Stimulated activated CD4-positive, alpha-beta T cell treated with anti-CD3 and anti-CD28 coated beads, Interleukin-15, amount 100 ng/mL, for 24 hours (primary cell): ENCODE measurements around the gene PRKCB.
"Not testable (repeated sequence)": the region's sequence is repeated elsewhere in the genome, so short reads cannot be mapped to it uniquely, and the experiment has no call there.

ENCODE experiments used
- DNase-seq: peaks from one replicate; pipeline ENCODE4 v3.0.0-alpha.2; 2020

Gene PRKCB

GRCh38 chr16:24010440-24011089 lies 174.8 kb downstream of the PRKCB start:
- peak; percentile 87 for DNase-seq

GRCh38 chr16:24011237-24011636 lies 175.5 kb downstream of the PRKCB start:
- DNase-seq: no peak

- DNase-seq: no peak
These were observed 177.4 kb downstream of the PRKCB start for GRCh38 chr16:24013054-24013636.

GRCh38 chr16:24013864-24014645 lies 178.3 kb downstream of the PRKCB start:
- DNase-seq: peak; percentile 56

GRCh38 chr16:24014955-24015354 lies 179.2 kb downstream of the PRKCB start:
- DNase-seq: not testable (repeated sequence)

GRCh38 chr16:24015923-24016322 lies 180.1 kb downstream of the PRKCB start:
- DNase-seq: no peak

- no peak for DNase-seq
These were observed 182.7 kb downstream of the PRKCB start for GRCh38 chr16:24018485-24018884.

- DNase-seq: no peak
These were observed 187.0 kb downstream of the PRKCB start for GRCh38 chr16:24022797-24023196.

GRCh38 chr16:24023621-24024020 lies 187.8 kb downstream of the PRKCB start:
- no peak for DNase-seq

GRCh38 chr16:24024971-24025370 lies 189.2 kb downstream of the PRKCB start:
- no peak for DNase-seq

GRCh38 chr16:24027466-24027865 lies 191.7 kb downstream of the PRKCB start:
- DNase-seq: no peak

GRCh38 chr16:24029841-24030240 lies 194.1 kb downstream of the PRKCB start:
- not testable (repeated sequence) for DNase-seq

GRCh38 chr16:24035127-24035842 lies 199.5 kb downstream of the PRKCB start:
- no peak for DNase-seq

- DNase-seq: no peak
These were observed 200.3 kb downstream of the PRKCB start for GRCh38 chr16:24036038-24036543.

- DNase-seq: peak; percentile 45
These were observed 200.8 kb downstream of the PRKCB start for GRCh38 chr16:24036614-24037013.

- DNase-seq: no peak
These were observed 201.6 kb downstream of the PRKCB start for GRCh38 chr16:24037335-24037734.

GRCh38 chr16:24041834-24042631 lies 206.2 kb downstream of the PRKCB start:
- peak; percentile 86 for DNase-seq

- no peak for DNase-seq
These were observed 208.7 kb downstream of the PRKCB start for GRCh38 chr16:24044467-24044866.

- DNase-seq: no peak
These were observed 209.9 kb downstream of the PRKCB start for GRCh38 chr16:24045641-24046040.

GRCh38 chr16:24046442-24046841 lies 210.7 kb downstream of the PRKCB start:
- no peak for DNase-seq

GRCh38 chr16:24049113-24049512 lies 213.3 kb downstream of the PRKCB start:
- no peak for DNase-seq

GRCh38 chr16:24051125-24051524 lies 215.3 kb downstream of the PRKCB start:
- DNase-seq: no peak
